ENCODE results near the gene ZNRF1. TPM values are rescaled to one million over a fixed set of nuclear protein-coding genes. Genes with fewer than 3 reads are reported as not detected.
A peak's percentile ranks its signal among the peaks of the same experiment; 100 is the strongest.
"Not testable (repeated sequence)": the region's sequence is repeated elsewhere in the genome, so short reads cannot be mapped to it uniquely, and the experiment has no call there.

ZNRF1 gene
- total RNA-seq, 1 experiment from 2014 or later = 52.3 TPM

- peaks cover 40% of the 10 kb centered on the region for H3K4me1 ChIP-seq (ENCODE audit: control insufficient read depth, insufficient read depth, low read length)
- H3K27ac ChIP-seq (ENCODE audit: low read length) = peak overlapping the region; percentile 79
- ATAC-seq = no peak
- H3K27me3 ChIP-seq (ENCODE audit: control insufficient read depth, insufficient read depth, low read length) = no peaks in the 10 kb centered on the region
- H3K9me3 ChIP-seq (ENCODE audit: control insufficient read depth, insufficient read depth, low read depth, low read length) = peaks cover 6% of the 10 kb centered on the region; the same call in 1 of the 2 replicates
- no peaks in the 10 kb centered on the region for H3K36me3 ChIP-seq (ENCODE audit: control insufficient read depth, insufficient read depth, low read length)
- CTCF ChIA-PET = interaction anchor here (0.7 kb wide), 1 partner anchor 48 kb away, joined by 3 read pairs; no protein-coding TSS in a partner anchor
- no TSS peak for BruUV-seq (replicated peaks)
- in situ Hi-C loops (cut with HindIII; ENCODE audit: low pct_unique_long_range_greater_than_20kb, low sequenced_read_pairs) = no loop called here
- TF ChIP-seq REST (IDR thresholded peaks at IDR 0.05; ENCODE audit: insufficient read depth in 1 of 2, low read depth in 2 of 2, low read length in 1 of 2) = no peak
- no peak for TF ChIP-seq TCF7L2 (IDR thresholded peaks at IDR 0.05; ENCODE audit: low read depth, low read length)
- no peak for TF ChIP-seq POLR2AphosphoS5 (IDR thresholded peaks at IDR 0.05; ENCODE audit: low read depth, low read length)
- TF ChIP-seq SIN3A (IDR thresholded peaks at IDR 0.05; ENCODE audit: borderline replicate concordance, insufficient read depth, low read depth, low read length) = no peak
- POLR2A ChIA-PET = no interaction called here
- H3K4me3 ChIP-seq (ENCODE audit: low read depth in 2 of 2, low read length in 2 of 2) = no peak overlapping the region
- DNase-seq (ENCODE audit: low read depth, low spot score) = no peak
- intact Hi-C loops (cut with micrococcal nuclease; ENCODE audit: unreplicated experiment) = no loop called here
These were observed 25.8 kb downstream of the ZNRF1 start for GRCh38 chr16:75024594-75024993.

DNA sequence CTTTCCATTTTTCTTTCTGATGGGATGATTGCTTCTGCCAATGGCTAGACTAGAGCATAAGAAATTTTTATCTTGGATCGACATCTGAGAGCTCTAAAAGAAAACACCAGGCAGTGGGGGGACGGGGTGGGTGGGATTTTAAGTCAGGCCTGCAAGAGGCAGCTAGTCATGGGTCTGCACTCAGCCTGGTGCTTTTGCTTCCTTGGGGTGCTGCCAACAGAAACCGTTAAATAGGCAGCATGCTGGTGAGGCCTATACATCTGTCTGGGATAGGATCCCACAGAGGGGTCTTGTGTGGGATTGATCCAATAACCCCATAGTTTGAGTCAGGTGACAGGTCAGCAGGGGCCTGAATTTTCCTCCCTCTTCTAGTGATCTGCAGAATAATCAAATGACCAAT lies 26.9 kb downstream of the ZNRF1 start:
- Histone ChIP-seq H3K4me1 (ENCODE audit: control insufficient read depth, insufficient read depth, low read length) (peaks cover 40% of the 10 kb centered on the region), H3K9me3 (ENCODE audit: control insufficient read depth, insufficient read depth, low read depth, low read length) (peaks cover 6% of the 10 kb centered on the region; the same call in 1 of the 2 replicates), H3K27me3 (ENCODE audit: control insufficient read depth, insufficient read depth, low read length) (no peaks in the 10 kb centered on the region), H3K36me3 (ENCODE audit: control insufficient read depth, insufficient read depth, low read length) (no peaks in the 10 kb centered on the region), H3K4me3 (ENCODE audit: low read depth in 2 of 2, low read length in 2 of 2) (peak overlapping the region in 1 of 2 experiments; percentile 23; a peak in 1 of 4 replicates), H3K27ac (ENCODE audit: low read length) (peak overlapping the region; percentile 90)
- intact Hi-C loops (cut with micrococcal nuclease; ENCODE audit: unreplicated experiment) (no loop called here), in situ Hi-C loops (cut with HindIII; ENCODE audit: low pct_unique_long_range_greater_than_20kb, low sequenced_read_pairs) (no loop called here)
- ChIA-PET POLR2A (no interaction called here), CTCF (interaction anchor here (0.6 kb wide), 2 partner anchors 41 to 85 kb away, joined by 3 to 17 read pairs; partner anchors contain the start of gene WDR59)
- no TSS peak for BruUV-seq (replicated peaks)
- ATAC-seq (peak; percentile 76), DNase-seq (ENCODE audit: low read depth, low spot score) (no peak)
- TF ChIP-seq POLR2AphosphoS5 (IDR thresholded peaks at IDR 0.05; ENCODE audit: low read depth, low read length) (no peak), CTCF (IDR thresholded peaks at IDR 0.05) (no peak), REST (IDR thresholded peaks at IDR 0.05; ENCODE audit: insufficient read depth in 1 of 2, low read depth in 2 of 2, low read length in 1 of 2) (no peak), SIN3A (IDR thresholded peaks at IDR 0.05; ENCODE audit: borderline replicate concordance, insufficient read depth, low read depth, low read length) (no peak), TCF7L2 (IDR thresholded peaks at IDR 0.05; ENCODE audit: low read depth, low read length) (no peak)

DNA sequence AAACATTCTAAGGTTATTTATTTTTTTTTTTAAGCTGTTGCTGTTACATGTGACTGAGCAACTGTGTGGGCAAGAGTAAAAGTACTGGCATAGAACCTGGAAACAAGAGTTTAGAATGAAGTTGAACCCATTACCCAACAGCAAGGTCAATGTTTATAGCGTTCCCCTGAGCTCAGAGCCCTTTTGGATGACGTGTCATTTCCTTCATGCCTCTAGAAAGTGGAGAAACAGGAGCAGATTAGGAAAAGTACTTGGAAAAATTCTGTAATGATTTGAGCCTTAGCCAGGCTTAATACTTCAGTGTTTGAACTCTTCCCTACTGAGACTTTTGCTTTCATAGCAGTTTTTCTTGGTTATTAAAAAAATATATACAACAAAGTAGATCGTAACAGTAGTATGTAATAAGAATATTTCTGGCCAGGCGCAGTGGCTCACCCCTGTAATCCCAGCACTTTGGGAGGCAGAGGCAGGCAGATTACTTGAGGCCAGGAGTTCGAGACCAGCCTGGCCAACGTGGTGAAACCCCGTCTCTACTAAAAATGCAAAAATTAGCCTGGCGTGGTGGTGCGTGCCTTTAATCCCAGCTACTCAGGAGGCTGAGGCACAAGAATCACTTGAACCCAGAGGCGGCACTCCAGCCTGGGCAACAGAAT lies 27.5 kb downstream of the ZNRF1 start:
- BruUV-seq (replicated peaks) = TSS peak; percentile 48
- in situ Hi-C loops (cut with HindIII; ENCODE audit: low pct_unique_long_range_greater_than_20kb, low sequenced_read_pairs); H3K36me3 ChIP-seq (ENCODE audit: control insufficient read depth, insufficient read depth, low read length); DNase-seq (ENCODE audit: low read depth, low spot score); intact Hi-C loops (cut with micrococcal nuclease; ENCODE audit: unreplicated experiment); H3K4me3 ChIP-seq (ENCODE audit: low read depth in 2 of 2, low read length in 2 of 2); H3K27me3 ChIP-seq (ENCODE audit: control insufficient read depth, insufficient read depth, low read length); H3K9me3 ChIP-seq (ENCODE audit: control insufficient read depth, insufficient read depth, low read depth, low read length); POLR2A ChIA-PET: not testable (repeated sequence)
- CTCF ChIA-PET = interaction anchor here (0.6 kb wide), 1 partner anchor 85 kb away, joined by 3 read pairs; no protein-coding TSS in a partner anchor
- Histone ChIP-seq H3K4me1 (ENCODE audit: control insufficient read depth, insufficient read depth, low read length) (peaks cover 40% of the 10 kb centered on the region), H3K27ac (ENCODE audit: low read length) (peak overlapping the region; percentile 90)
- peak; percentile 59 for ATAC-seq
